ENCODE results near the gene NKG7.

Gene NKG7

DNA sequence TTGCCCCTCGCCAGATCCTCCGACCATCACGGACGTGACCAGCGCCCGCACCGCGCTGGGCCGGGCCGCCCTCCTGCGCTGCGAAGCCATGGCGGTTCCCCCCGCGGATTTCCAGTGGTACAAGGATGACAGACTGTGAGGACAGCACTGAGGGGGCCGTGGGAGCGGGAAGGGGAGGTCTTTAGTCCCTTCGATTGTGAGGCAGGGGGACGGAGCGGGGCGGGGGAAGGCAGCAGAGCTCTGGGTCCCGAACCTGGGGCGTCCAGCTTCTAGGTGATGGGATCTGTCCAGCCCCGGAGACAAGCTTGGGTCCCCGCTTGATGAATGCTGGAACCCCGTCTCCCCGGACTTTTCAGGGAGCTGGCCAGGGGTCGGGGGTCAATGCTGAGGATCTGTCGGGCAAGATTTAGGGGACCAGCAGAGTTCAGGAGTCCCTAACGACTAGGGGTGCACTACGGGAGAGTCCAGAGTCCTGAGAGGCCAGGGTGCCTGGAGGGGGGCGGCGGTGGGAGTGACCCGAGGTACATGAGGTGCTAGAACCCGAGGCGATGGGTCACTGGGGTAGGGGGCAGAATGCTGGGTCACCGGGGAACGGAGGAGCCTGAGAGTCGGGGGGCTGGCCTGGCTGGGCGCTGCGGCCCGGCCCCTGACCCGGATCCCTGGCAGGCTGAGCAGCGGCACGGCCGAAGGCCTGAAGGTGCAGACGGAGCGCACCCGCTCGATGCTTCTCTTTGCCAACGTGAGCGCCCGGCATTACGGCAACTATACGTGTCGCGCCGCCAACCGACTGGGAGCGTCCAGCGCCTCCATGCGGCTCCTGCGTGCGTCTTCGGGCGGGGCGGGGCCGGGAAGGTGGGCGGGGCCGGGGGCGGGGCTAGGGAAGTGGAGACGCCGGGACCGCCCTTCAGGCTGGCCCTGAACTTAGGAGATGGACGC is 45.1 kb downstream of the NKG7 start:
- Histone ChIP-seq H3K4me1 (ENCODE audit: insufficient read depth, low read length) (no peaks in the 10 kb centered on the region), H3K4me2 (ENCODE audit: insufficient read depth, low read length) (no peak overlapping the region), H2AFZ (ENCODE audit: low read depth, low read length) (no peak overlapping the region), H4K20me1 (ENCODE audit: insufficient read depth, low read length) (no peaks in the 10 kb centered on the region), H3K27ac (ENCODE audit: low read length) (no peak overlapping the region), H3K9me3 (ENCODE audit: insufficient read depth, low read length, severe bottlenecking) (no peaks in the 10 kb centered on the region), H3K9ac (ENCODE audit: low read depth, low read length) (no peak overlapping the region), H3K36me3 (ENCODE audit: insufficient read depth, low read length) (no peaks in the 10 kb centered on the region), H3K27me3 (ENCODE audit: insufficient read depth, low read length, poor library complexity) (no peaks in the 10 kb centered on the region), H3K79me2 (ENCODE audit: insufficient read depth, low read length) (no peaks in the 10 kb centered on the region), H3K4me3 (ENCODE audit: low read depth in 1 of 2, low read length in 2 of 2) (no peak overlapping the region)
- TF ChIP-seq EZH2 (IDR thresholded peaks at IDR 0.05; ENCODE audit: borderline replicate concordance, low read depth, low read length, severe bottlenecking), result no peak
- TF ChIP-seq, protein P1, sequence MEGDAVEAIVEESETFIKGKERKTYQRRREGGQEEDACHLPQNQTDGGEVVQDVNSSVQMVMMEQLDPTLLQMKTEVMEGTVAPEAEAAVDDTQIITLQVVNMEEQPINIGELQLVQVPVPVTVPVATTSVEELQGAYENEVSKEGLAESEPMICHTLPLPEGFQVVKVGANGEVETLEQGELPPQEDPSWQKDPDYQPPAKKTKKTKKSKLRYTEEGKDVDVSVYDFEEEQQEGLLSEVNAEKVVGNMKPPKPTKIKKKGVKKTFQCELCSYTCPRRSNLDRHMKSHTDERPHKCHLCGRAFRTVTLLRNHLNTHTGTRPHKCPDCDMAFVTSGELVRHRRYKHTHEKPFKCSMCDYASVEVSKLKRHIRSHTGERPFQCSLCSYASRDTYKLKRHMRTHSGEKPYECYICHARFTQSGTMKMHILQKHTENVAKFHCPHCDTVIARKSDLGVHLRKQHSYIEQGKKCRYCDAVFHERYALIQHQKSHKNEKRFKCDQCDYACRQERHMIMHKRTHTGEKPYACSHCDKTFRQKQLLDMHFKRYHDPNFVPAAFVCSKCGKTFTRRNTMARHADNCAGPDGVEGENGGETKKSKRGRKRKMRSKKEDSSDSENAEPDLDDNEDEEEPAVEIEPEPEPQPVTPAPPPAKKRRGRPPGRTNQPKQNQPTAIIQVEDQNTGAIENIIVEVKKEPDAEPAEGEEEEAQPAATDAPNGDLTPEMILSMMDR (IDR thresholded peaks at IDR 0.05; ENCODE audit: borderline replicate concordance, extremely low read depth, low read length, poor library complexity, severe bottlenecking), result no peak
- DNase-seq (no peak), ATAC-seq (ENCODE audit: insufficient read depth, low read depth) (no peak)

DNA sequence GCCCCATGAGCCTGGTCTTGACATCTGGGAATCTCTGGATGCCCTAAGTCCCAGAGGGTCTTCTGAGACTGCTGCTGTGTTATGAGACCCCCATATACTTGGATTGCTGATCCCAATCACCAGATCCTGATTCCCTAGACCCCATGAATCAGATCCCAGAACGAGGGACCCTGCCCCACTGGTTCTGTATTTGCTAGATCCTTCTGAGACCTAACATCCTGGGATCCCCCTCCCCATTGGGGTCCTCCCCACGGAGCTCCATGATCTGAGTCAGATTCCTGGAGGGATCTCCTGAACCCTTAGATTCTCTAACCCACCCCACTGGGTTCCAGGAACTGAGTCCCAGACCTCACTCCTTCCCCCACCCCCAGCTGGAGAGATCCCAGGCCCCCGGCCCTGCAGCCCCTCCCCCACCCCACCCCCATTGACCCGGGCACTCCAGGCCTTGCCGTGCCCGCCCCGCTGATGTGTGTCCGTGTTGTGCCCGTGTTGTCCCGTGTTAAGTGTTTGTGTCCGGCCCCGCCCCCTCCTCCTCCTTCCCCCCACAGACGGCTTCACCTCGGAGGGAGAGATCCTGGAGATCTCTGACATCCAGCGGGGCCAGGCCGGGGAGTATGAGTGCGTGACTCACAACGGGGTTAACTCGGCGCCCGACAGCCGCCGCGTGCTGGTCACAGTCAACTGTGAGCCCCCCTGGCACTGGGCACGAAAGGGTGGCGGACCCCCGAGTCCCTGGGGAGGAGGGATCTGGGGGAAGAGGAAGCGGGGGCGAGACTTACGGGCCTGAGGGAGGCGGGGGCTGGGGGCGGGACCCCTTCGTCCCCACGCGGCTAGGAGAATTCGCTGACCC is 46.0 kb downstream of the NKG7 start:
- no peak overlapping the region for H2AFZ ChIP-seq (ENCODE audit: low read depth, low read length)

DNA sequence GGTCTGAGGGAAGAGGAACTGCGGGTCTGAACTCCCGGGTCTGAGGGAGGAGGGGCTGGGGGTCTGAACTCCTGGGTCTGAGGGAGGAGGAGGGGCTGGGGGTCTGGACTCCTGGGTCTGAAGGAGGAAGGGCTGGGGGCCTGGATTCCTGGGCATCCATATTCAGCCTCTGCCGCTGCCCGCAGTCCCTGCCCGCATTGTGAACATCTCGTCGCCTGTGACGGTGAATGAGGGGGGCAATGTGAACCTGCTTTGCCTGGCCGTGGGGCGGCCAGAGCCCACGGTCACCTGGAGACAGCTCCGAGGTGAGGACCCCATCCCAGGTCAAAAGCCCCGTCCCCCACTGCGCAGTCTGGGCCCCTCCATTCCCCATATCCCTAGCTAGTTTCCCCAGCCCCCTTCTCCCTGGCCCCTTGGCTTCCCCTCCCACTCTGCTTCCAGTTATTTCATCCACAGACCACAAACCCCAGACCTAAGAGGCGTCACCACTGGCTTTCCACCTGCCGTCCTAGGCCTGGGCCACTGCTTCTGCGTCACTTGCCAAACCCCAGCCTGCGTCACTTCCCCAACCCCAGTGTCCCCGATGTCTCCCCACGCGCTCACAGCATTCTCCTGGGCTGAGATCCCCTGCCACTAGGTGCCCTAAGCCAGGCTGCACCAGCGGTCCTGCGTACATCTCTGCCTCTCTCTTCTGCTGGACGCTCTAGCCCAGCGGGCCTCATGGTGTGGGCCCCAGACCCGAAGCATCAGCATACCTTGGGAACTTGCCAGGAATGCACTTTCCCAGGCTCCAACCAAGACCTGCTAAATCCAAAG is 47.1 kb downstream of the NKG7 start:
- no peak overlapping the region for H3K27ac ChIP-seq (ENCODE audit: low read length)
- TF ChIP-seq EZH2 (IDR thresholded peaks at IDR 0.05; ENCODE audit: borderline replicate concordance, low read depth, low read length, severe bottlenecking), result no peak
- TF ChIP-seq, protein P1 (IDR thresholded peaks at IDR 0.05; ENCODE audit: borderline replicate concordance, extremely low read depth, low read length, poor library complexity, severe bottlenecking), result no peak
- H3K4me2 ChIP-seq (ENCODE audit: insufficient read depth, low read length), result no peak overlapping the region
- ATAC-seq (ENCODE audit: insufficient read depth, low read depth), result no peak
- H3K9me3 ChIP-seq (ENCODE audit: insufficient read depth, low read length, severe bottlenecking), result no peaks in the 10 kb centered on the region
- H3K36me3 ChIP-seq (ENCODE audit: insufficient read depth, low read length), result no peaks in the 10 kb centered on the region
- no peak overlapping the region for H2AFZ ChIP-seq (ENCODE audit: low read depth, low read length)
- no peak overlapping the region for H3K9ac ChIP-seq (ENCODE audit: low read depth, low read length)
- no peaks in the 10 kb centered on the region for H4K20me1 ChIP-seq (ENCODE audit: insufficient read depth, low read length)
- no peak for DNase-seq
- H3K79me2 ChIP-seq (ENCODE audit: insufficient read depth, low read length), result no peaks in the 10 kb centered on the region
- no peaks in the 10 kb centered on the region for H3K27me3 ChIP-seq (ENCODE audit: insufficient read depth, low read length, poor library complexity)
- no peaks in the 10 kb centered on the region for H3K4me1 ChIP-seq (ENCODE audit: insufficient read depth, low read length)
- no peak overlapping the region for H3K4me3 ChIP-seq (ENCODE audit: low read depth in 1 of 2, low read length in 2 of 2)

More for the DNA sequence above, 46.0 kb downstream of the NKG7 start:
- ATAC-seq (ENCODE audit: insufficient read depth, low read depth) (no peak), DNase-seq (no peak)
- no peaks in the 10 kb centered on the region for H3K9me3 ChIP-seq (ENCODE audit: insufficient read depth, low read length, severe bottlenecking)
- H4K20me1 ChIP-seq (ENCODE audit: insufficient read depth, low read length), result no peaks in the 10 kb centered on the region
- no peak overlapping the region for H3K4me3 ChIP-seq (ENCODE audit: low read depth in 1 of 2, low read length in 2 of 2)
- no peak overlapping the region for H3K27ac ChIP-seq (ENCODE audit: low read length)
- no peaks in the 10 kb centered on the region for H3K36me3 ChIP-seq (ENCODE audit: insufficient read depth, low read length)
- no peak overlapping the region for H3K4me2 ChIP-seq (ENCODE audit: insufficient read depth, low read length)
- no peak overlapping the region for H3K9ac ChIP-seq (ENCODE audit: low read depth, low read length)
- no peaks in the 10 kb centered on the region for H3K27me3 ChIP-seq (ENCODE audit: insufficient read depth, low read length, poor library complexity)
- TF ChIP-seq, protein P1 (IDR thresholded peaks at IDR 0.05; ENCODE audit: borderline replicate concordance, extremely low read depth, low read length, poor library complexity, severe bottlenecking), result no peak
- no peak for TF ChIP-seq EZH2 (IDR thresholded peaks at IDR 0.05; ENCODE audit: borderline replicate concordance, low read depth, low read length, severe bottlenecking)
- no peaks in the 10 kb centered on the region for H3K4me1 ChIP-seq (ENCODE audit: insufficient read depth, low read length)
- no peaks in the 10 kb centered on the region for H3K79me2 ChIP-seq (ENCODE audit: insufficient read depth, low read length)

Data from DND-41 (cell line).